ENCODE data around the gene DOC2B. TPM values are rescaled to one million over a fixed set of nuclear protein-coding genes. Genes with fewer than 3 reads are reported as not detected.

Gene DOC2B
- total RNA-seq, 2 experiments from 2014 or later = 0.08 to 0.34 TPM

DNA sequence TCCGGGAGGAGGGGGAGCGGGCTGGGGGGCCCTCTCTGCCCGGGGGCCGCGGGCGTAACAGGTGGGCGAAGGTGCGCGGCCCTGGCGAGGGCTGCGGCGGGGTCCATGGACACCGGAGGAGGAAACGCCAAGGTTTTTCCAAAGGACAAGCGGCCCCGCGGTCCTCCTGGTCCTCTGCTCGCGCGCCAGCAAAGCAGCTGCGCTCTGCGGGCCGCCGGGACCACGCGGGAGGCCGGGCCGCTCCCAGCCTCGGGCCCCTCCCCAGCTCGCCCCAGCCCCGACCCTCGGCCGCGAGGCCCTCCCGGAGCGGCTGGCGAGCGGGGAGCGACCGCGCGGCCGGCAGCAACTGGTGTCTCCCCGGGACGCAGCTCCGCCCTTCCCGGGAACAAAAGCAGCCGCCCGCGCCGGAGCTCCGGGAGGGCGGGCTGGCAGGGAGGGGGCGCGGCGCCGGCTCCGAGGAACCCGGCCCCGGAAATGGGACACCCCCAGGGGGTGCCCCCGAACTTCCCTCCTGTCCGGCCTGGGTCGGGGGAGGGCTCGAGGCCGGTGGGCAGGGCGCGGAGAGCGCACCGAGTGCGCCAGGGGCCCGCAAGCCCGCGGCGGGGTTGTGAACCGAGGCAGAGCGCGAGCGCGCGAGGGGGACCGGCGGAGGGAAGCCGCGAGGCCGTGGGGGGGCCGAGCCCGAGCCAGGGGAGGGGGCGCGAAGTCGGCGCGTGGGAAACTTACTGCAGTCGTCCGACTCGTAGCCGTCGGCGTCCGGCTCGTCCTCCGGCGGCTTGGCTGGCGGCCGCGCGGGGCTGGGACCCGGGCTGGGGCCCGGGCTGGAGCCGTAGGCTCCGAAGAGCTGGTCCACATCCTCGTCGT is 837 bp downstream of the DOC2B start:
- H3K27me3 ChIP-seq (ENCODE audit: control insufficient read depth in 1 of 2, insufficient read depth in 2 of 2, low read length in 2 of 2) = peaks cover 33 to 49% of the 10 kb centered on the region in 2 experiments
- Mint-ChIP-seq H3K9me3 (no peaks in the 10 kb centered on the region), H3K27ac (no peak overlapping the region), H3K27me3 (peaks cover 55% of the 10 kb centered on the region), H3K4me1 (ENCODE audit: low read depth) (no peaks in the 10 kb centered on the region), H3K4me3 (no peak overlapping the region), H3K36me3 (ENCODE audit: low read depth) (no peaks in the 10 kb centered on the region)
- H3K9me3 ChIP-seq (ENCODE audit: control insufficient read depth in 1 of 2, insufficient read depth in 1 of 2, low read length in 2 of 2) = peaks cover 0 to 19% of the 10 kb centered on the region in 2 experiments
- intact Hi-C loops (cut with DNase I, micrococcal nuclease) = no loop called here
- no peak overlapping the region for H3K27ac ChIP-seq (ENCODE audit: low read depth in 1 of 2, low read length in 2 of 2)
- POLR2A ChIA-PET = no interaction called here
- CTCF ChIA-PET = no interaction called here
- TF ChIP-seq, protein P1, sequence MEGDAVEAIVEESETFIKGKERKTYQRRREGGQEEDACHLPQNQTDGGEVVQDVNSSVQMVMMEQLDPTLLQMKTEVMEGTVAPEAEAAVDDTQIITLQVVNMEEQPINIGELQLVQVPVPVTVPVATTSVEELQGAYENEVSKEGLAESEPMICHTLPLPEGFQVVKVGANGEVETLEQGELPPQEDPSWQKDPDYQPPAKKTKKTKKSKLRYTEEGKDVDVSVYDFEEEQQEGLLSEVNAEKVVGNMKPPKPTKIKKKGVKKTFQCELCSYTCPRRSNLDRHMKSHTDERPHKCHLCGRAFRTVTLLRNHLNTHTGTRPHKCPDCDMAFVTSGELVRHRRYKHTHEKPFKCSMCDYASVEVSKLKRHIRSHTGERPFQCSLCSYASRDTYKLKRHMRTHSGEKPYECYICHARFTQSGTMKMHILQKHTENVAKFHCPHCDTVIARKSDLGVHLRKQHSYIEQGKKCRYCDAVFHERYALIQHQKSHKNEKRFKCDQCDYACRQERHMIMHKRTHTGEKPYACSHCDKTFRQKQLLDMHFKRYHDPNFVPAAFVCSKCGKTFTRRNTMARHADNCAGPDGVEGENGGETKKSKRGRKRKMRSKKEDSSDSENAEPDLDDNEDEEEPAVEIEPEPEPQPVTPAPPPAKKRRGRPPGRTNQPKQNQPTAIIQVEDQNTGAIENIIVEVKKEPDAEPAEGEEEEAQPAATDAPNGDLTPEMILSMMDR (IDR thresholded peaks at IDR 0.05) = no peak
- ATAC-seq (ENCODE audit: poor library complexity) (no peak), DNase-seq (no peak)
- H3K4me3 ChIP-seq (ENCODE audit: low read length) = no peak overlapping the region
- H3K36me3 ChIP-seq (ENCODE audit: insufficient read depth, low read length) = no peaks in the 10 kb centered on the region
- no peaks in the 10 kb centered on the region for H3K4me1 ChIP-seq (ENCODE audit: insufficient read depth, low read length)

DNA sequence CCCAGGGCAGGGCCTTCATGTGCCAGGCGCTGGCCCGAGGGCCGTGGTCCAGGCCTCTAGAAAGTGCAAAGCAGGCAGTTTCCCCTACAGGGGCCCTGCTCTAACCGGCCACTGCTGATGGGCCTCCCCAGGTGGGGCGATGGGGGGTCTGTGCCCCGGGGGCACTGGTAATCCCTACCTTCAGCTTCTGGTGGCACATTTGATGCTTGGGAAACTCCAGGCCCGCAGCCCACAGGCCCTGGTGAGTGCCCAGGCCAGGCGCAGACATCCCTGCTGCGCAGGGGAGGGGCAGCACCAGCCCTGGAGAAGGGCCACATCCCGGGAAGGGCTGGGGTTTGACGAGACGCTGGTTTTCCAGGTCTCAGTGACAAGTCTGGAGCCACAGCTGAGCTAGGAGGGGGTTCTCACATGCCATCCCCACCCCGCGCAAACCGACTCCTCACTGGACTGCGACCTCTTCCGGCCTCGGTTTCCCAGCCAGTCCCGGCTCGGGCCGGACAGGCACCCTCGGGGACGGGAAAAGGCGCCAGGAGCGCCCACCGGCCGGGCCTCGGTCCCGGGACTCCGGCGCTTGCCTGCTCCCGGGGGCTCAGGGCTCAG is 1.6 kb downstream of the DOC2B start:
- ATAC-seq (ENCODE audit: poor library complexity) (no peak), DNase-seq (no peak)
- Histone ChIP-seq H3K36me3 (ENCODE audit: insufficient read depth, low read length) (no peaks in the 10 kb centered on the region), H3K4me3 (ENCODE audit: low read length) (no peak overlapping the region), H3K9me3 (ENCODE audit: control insufficient read depth in 1 of 2, insufficient read depth in 1 of 2, low read length in 2 of 2) (peaks cover 0 to 19% of the 10 kb centered on the region in 2 experiments), H3K27me3 (ENCODE audit: control insufficient read depth in 1 of 2, insufficient read depth in 2 of 2, low read length in 2 of 2) (peaks cover 30 to 49% of the 10 kb centered on the region in 2 experiments), H3K4me1 (ENCODE audit: insufficient read depth, low read length) (no peaks in the 10 kb centered on the region), H3K27ac (ENCODE audit: low read depth in 1 of 2, low read length in 2 of 2) (no peak overlapping the region)
- no peak overlapping the region for H3K27ac Mint-ChIP-seq
- no peaks in the 10 kb centered on the region for H3K9me3 Mint-ChIP-seq
- H3K4me1 Mint-ChIP-seq (ENCODE audit: low read depth) = no peaks in the 10 kb centered on the region
- H3K4me3 Mint-ChIP-seq = no peak overlapping the region
- H3K27me3 Mint-ChIP-seq = peaks cover 49% of the 10 kb centered on the region
- TF ChIP-seq, protein P1 (IDR thresholded peaks at IDR 0.05) = no peak
- H3K36me3 Mint-ChIP-seq (ENCODE audit: low read depth) = no peaks in the 10 kb centered on the region
- ChIA-PET CTCF (no interaction called here), POLR2A (no interaction called here)
- intact Hi-C loops (cut with DNase I, micrococcal nuclease) = no loop called here

DNA sequence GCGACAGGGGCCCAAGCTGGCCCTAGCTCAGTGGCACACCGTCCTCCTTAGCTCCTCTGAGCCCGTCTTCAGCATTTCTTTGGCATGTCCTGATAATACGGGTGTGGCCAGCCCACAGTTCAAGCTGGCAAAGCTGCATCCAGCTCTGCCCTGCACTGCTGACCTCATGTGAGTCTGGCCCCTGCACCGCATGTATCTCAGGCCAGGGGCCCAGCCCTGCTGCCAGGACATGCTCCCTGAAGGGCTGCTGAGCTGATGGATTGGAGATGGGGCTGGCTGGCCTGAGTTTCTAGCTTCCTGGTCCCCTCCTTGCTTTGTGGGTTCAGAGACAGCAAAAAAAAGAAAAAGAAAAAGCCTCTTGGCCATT is 2.4 kb downstream of the DOC2B start:
- H3K27ac Mint-ChIP-seq = no peak overlapping the region
- no peaks in the 10 kb centered on the region for H3K36me3 Mint-ChIP-seq (ENCODE audit: low read depth)
- intact Hi-C loops (cut with DNase I, micrococcal nuclease) = no loop called here
- peaks cover 0 to 19% of the 10 kb centered on the region in 2 experiments for H3K9me3 ChIP-seq (ENCODE audit: control insufficient read depth in 1 of 2, insufficient read depth in 1 of 2, low read length in 2 of 2)
- H3K4me3 Mint-ChIP-seq = no peak overlapping the region
- no peaks in the 10 kb centered on the region for H3K9me3 Mint-ChIP-seq
- no peaks in the 10 kb centered on the region for H3K36me3 ChIP-seq (ENCODE audit: insufficient read depth, low read length)
- peaks cover 30 to 49% of the 10 kb centered on the region in 2 experiments for H3K27me3 ChIP-seq (ENCODE audit: control insufficient read depth in 1 of 2, insufficient read depth in 2 of 2, low read length in 2 of 2)
- no peak overlapping the region for H3K4me3 ChIP-seq (ENCODE audit: low read length)
- H3K4me1 Mint-ChIP-seq (ENCODE audit: low read depth) = no peaks in the 10 kb centered on the region
- no peaks in the 10 kb centered on the region for H3K4me1 ChIP-seq (ENCODE audit: insufficient read depth, low read length)
- no peak for ATAC-seq (ENCODE audit: poor library complexity)
- TF ChIP-seq, protein P1 (IDR thresholded peaks at IDR 0.05) = no peak
- no peak overlapping the region for H3K27ac ChIP-seq (ENCODE audit: low read depth in 1 of 2, low read length in 2 of 2)
- CTCF ChIA-PET = no interaction called here
- POLR2A ChIA-PET = no interaction called here
- peaks cover 41% of the 10 kb centered on the region for H3K27me3 Mint-ChIP-seq
- DNase-seq = no peak
